NCI-H526 treated with DMSO at 0.1 percent for 48 hours (cell line): ENCODE results near the gene RHNO1.

Experiments
- DNase-seq: peaks from one replicate; lab custom pipeline; 2025; lab: John Stamatoyannopoulos, UW

RHNO1 gene

GRCh38 chr12:2902272-2902880, 25.4 kb downstream of the RHNO1 start:
- DNase-seq: no peak

- no peak for DNase-seq
These were observed 27.2 kb downstream of the RHNO1 start for GRCh38 chr12:2904260-2904659.

- DNase-seq: no peak
These were observed 35.2 kb downstream of the RHNO1 start for GRCh38 chr12:2912216-2912575.

GRCh38 chr12:2919249-2919648, 42.2 kb downstream of the RHNO1 start:
- no peak for DNase-seq

- no peak for DNase-seq
These were observed 45.3 kb downstream of the RHNO1 start for GRCh38 chr12:2922329-2922728.

GRCh38 chr12:2923057-2923456, 46.0 kb downstream of the RHNO1 start:
- no peak for DNase-seq

GRCh38 chr12:2924019-2924418, 47.0 kb downstream of the RHNO1 start:
- DNase-seq: no peak

GRCh38 chr12:2925322-2925995, 48.4 kb downstream of the RHNO1 start:
- DNase-seq: no peak

- DNase-seq: no peak
These were observed 53.8 kb downstream of the RHNO1 start for GRCh38 chr12:2930865-2931264.

- DNase-seq: no peak
These were observed 56.6 kb downstream of the RHNO1 start for GRCh38 chr12:2933586-2933985.

GRCh38 chr12:2934371-2934770, 57.3 kb downstream of the RHNO1 start:
- DNase-seq: no peak

- DNase-seq: no peak
These were observed 59.3 kb downstream of the RHNO1 start for GRCh38 chr12:2936301-2936700.

- no peak for DNase-seq
These were observed 60.5 kb downstream of the RHNO1 start for GRCh38 chr12:2937500-2937899.
